Raji (cell line): ENCODE data around the gene MOSPD3.
A peak's percentile ranks its signal among the peaks of the same experiment; 100 is the strongest.

ENCODE experiments used
- POLR2A ChIP-seq: IDR thresholded peaks from 2 replicates; pipeline ENCODE4 v1.6.1; 2011; ENCODE audit warnings: low read depth, low read length, control low read depth; ENCODE audit not compliant: insufficient read depth

Gene MOSPD3

GRCh38 chr7:100572949-100573675 is 39.2 kb upstream of the MOSPD3 start:
- TF ChIP-seq POLR2A: no peak

- TF ChIP-seq POLR2A: no peak
Measured at GRCh38 chr7:100573691-100574361, 38.5 kb upstream of the MOSPD3 start, which contains the start of gene SAP25. Gene SAP25 (minus strand): TSS chr7:100573900. CDS start chr7:100573742, 158 bp downstream.

GRCh38 chr7:100574362-100575205 is 37.8 kb upstream of the MOSPD3 start:
- TF ChIP-seq POLR2A: no peak

- no peak for TF ChIP-seq POLR2A
Measured at GRCh38 chr7:100575206-100575631, 37.1 kb upstream of the MOSPD3 start.

- no peak for TF ChIP-seq POLR2A
Measured at GRCh38 chr7:100575746-100576383, 36.5 kb upstream of the MOSPD3 start.

DNA sequence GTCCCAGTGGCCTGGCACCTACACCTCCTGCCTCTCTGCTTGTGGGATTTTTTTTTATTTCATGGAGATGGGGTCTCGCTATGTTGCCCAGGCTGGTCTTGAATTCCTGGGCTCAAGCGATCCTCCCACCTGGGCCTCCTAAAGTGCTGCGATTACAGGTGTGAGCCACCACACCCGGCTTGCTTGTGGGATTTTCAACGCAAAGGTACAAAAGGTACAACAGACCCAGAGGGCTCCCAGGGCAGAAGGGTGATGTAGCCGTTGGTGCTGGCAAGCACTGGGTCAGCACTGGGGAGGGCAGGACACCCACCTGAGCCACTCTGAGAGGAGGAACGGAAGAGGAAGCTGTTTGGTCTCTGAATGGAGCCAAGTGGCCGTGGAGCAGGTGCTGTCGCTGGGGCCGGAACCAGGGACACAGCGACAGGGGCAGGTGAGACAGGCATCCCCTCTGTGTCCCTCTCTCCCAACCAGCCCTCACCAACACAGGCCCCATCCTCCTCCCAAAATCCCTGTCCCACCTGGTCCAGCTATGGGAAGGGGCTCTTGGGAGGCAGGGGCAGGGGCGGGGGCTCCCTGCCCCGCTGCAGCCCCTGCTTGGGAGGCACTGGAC is 35.9 kb upstream of the MOSPD3 start:
- no peak for TF ChIP-seq POLR2A

GRCh38 chr7:100577103-100577502 is 35.2 kb upstream of the MOSPD3 start:
- TF ChIP-seq POLR2A: no peak

GRCh38 chr7:100577507-100577906 is 34.8 kb upstream of the MOSPD3 start:
- no peak for TF ChIP-seq POLR2A

GRCh38 chr7:100578246-100579183 is 33.8 kb upstream of the MOSPD3 start:
- no peak for TF ChIP-seq POLR2A

- TF ChIP-seq POLR2A: no peak
Measured at GRCh38 chr7:100580466-100581283, 31.7 kb upstream of the MOSPD3 start.

GRCh38 chr7:100582041-100582579 is 30.2 kb upstream of the MOSPD3 start:
- TF ChIP-seq POLR2A: no peak

- no peak for TF ChIP-seq POLR2A
Measured at GRCh38 chr7:100582650-100583049, 29.7 kb upstream of the MOSPD3 start.

- TF ChIP-seq POLR2A: peak; percentile 39; the same call in 1 of the 2 replicates
Measured at GRCh38 chr7:100583132-100584053, 28.9 kb upstream of the MOSPD3 start.
